Measurements from ENCODE around the gene HEPH.
"Not testable (repeated sequence)": the region's sequence is repeated elsewhere in the genome, so short reads cannot be mapped to it uniquely, and the experiment has no call there.

HEPH gene

DNA sequence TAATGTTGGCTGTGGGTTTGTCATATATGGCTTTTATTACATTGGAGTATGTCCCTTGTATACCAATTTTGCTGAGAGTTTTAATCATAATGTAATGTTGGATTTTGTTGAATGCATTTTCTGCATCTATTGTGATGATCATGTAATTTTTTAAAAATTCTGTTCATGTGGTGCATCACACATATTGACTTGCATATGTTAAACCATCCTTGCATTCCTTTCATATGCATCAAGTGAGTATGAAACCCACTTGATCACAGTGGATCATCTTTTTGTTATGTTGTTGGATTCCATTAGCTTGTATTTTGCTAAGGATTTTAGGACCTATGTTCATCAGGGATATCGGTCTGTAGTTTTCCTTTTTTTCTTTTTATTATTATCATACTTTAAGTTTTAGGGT is 12.1 kb downstream of the HEPH start:
- DNase-seq (ENCODE audit: insufficient read length, low spot score) = no peak
- TF ChIP-seq POLR2A (IDR thresholded peaks at IDR 0.05; ENCODE audit: low read depth, low read length) = no peak
- FAIRE-seq = no peak

DNA sequence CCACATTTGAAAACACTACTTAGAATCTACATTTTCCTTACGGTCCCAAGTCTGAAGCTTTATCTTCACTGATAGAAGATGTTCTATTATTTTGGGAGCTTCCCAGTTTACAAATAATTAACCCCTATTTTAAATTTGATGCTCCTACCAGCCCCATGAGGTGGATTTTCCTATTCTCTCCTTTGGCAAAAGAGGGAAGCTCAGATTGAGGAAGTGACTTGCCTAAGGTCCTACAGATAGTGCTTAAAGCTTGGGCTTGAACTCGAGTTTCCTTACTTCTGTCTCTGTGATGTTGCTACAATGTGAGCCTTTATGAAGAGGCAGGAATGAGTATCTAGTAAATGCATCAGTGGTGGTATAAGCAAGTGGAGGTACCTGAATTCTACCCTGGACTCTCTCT is 27.5 kb downstream of the HEPH start:
- FAIRE-seq (no peak), DNase-seq (ENCODE audit: insufficient read length, low spot score) (no peak)
- TF ChIP-seq POLR2A (IDR thresholded peaks at IDR 0.05; ENCODE audit: low read depth, low read length) = no peak

GRCh38 chrX:66193821-66194220 is 29.8 kb downstream of the HEPH start:
- TF ChIP-seq POLR2A (IDR thresholded peaks at IDR 0.05; ENCODE audit: low read depth, low read length) = no peak
- DNase-seq (ENCODE audit: insufficient read length, low spot score) (no peak), FAIRE-seq (no peak)

DNA sequence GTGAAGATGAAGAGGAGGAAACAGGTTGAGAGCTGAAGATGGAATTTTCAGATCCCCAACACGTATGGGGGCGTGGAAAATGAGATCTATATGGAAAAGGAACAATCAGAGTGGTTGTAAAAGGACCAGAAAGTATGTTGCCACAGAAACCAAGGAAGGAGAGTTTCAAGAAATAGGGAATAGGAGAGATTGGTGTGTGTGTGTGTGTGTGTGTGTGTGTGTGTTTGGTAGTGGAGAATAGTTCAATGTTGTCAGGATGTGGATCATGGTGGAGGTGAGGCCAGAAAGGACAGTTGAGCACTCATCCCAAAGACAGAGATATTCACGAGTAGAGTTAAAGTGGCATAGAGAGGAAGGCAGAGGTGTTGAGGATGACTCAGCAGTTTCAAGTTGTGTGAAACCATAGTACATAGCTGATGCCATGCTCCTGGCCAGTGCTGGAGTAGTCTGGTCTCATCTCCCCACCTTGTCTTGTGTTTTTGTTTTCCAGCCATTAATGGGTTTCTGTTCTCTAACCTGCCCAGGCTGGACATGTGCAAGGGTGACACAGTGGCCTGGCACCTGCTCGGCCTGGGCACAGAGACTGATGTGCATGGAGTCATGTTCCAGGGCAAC is 36.1 kb downstream of the HEPH start:
- TF ChIP-seq POLR2A (IDR thresholded peaks at IDR 0.05; ENCODE audit: low read depth, low read length) = no peak
- DNase-seq (ENCODE audit: insufficient read length, low spot score) = no peak
- no peak for FAIRE-seq

DNA sequence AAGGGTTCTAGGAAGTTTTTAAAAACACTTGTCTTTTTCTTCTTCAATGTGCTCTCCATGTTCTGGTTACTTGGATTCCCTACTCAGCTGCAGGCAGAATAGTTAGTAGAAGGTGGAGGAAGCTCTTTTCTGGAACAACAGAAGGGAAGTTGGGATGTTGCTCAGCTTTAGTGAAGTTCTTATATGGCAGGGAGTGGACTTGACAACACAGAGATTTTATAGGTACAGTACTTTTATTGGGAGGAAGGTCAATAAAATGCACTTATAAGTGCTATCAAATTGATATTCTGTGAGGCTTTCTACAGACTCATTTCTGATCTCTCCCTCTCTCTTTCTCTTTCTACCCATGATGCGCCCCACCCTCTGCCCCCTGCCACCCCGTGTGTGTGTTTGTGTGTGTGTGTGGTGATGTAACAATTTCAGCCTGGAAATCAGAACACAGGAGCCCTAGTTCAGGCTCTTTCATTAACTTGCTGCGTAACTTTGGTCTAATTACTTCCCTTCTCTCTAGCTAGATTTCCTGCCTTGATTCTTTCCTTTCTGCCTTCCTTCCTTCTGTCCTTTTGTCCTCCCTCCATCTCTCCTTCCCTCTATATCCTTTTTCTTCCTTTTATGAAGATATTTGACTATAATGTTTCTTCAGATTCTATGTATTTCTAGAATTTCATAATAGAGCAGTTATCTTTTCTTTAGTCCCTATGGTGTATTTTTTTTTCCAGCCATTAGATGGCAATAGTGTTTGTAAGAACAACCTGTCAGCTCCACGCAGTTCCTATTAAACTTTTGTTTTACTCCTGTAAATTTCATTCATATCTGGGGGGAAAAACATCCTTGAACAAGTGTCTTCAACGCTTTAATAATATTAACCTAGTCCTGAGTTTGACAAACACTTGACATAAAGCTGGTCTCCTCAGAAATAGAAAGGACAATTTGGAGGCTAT is 37.1 kb downstream of the HEPH start:
- FAIRE-seq = no peak
- TF ChIP-seq POLR2A (IDR thresholded peaks at IDR 0.05; ENCODE audit: low read depth, low read length) = no peak
- no peak for DNase-seq (ENCODE audit: insufficient read length, low spot score)

- no peak for TF ChIP-seq POLR2A (IDR thresholded peaks at IDR 0.05; ENCODE audit: low read depth, low read length)
- DNase-seq (ENCODE audit: insufficient read length, low spot score) (no peak), FAIRE-seq (no peak)
Observed at GRCh38 chrX:66203114-66203513, 39.1 kb downstream of the HEPH start.

GRCh38 chrX:66221856-66222255 is 57.8 kb downstream of the HEPH start:
- FAIRE-seq = no peak
- TF ChIP-seq POLR2A (IDR thresholded peaks at IDR 0.05; ENCODE audit: low read depth, low read length) = no peak
- no peak for DNase-seq (ENCODE audit: insufficient read length, low spot score)

DNA sequence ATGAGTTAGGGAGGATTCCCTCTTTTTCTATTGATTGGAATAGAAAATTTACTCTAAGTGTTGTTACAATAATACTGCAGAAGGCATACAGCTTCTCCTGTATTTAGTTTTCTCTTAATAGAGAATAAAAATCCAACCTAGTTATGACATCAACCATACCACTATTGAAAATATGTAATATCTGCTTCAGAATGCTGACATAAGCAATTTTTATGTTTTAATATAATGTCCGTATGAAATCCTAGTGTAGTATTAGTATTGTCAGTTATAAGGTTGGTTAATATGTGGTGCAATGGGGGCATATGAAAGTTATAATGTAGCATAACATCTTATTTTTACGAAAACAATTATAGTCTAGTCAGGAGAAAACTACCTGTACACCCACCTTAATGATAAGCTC is 68.2 kb downstream of the HEPH start:
- FAIRE-seq (no peak), DNase-seq (ENCODE audit: insufficient read length, low spot score) (no peak)
- TF ChIP-seq POLR2A (IDR thresholded peaks at IDR 0.05; ENCODE audit: low read depth, low read length) = no peak

GRCh38 chrX:66233209-66233608 is 69.2 kb downstream of the HEPH start:
- TF ChIP-seq POLR2A (IDR thresholded peaks at IDR 0.05; ENCODE audit: low read depth, low read length) = no peak
- DNase-seq (ENCODE audit: insufficient read length, low spot score) (no peak), FAIRE-seq (no peak)

GRCh38 chrX:66233904-66234303 is 69.9 kb downstream of the HEPH start:
- not testable (repeated sequence) for DNase-seq (ENCODE audit: insufficient read length, low spot score); FAIRE-seq

DNA sequence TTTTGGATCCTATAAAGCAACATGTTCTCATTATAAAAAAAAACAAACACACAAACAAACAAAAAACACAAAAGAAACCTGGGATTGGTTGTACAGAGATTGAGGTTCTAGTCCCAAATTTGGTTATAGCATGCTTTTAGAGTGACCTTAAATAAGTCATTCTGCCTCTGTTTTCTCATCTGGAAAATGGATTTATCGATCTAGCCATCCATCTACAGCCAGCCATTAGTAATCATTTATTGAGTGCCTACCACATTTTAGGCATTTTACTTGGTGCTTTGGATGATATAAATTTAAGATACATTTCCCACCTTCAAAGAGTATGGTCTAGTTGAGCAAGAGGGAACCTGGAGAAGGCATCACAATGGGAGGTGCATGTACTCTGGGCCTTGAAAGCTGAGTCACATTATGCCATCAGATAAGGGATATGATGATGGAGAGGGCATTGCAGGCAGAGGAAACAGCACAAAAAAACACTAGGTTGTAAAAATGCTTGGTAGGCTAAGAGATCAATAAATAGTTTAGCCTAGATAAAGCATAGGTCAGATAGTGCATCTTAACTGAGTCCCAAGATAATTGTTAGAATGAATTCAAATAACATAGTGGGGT is 91.4 kb downstream of the HEPH start:
- FAIRE-seq = no peak

GRCh38 chrX:66262807-66263206 is 98.8 kb downstream of the HEPH start:
- DNase-seq (ENCODE audit: insufficient read length, low spot score) (no peak), FAIRE-seq (no peak)
- TF ChIP-seq POLR2A (IDR thresholded peaks at IDR 0.05; ENCODE audit: low read depth, low read length) = no peak

More for the DNA sequence above, 91.4 kb downstream of the HEPH start:
- TF ChIP-seq POLR2A (IDR thresholded peaks at IDR 0.05; ENCODE audit: low read depth, low read length) = no peak
- DNase-seq (ENCODE audit: insufficient read length, low spot score) = no peak

Measured in H54 (cell line).